HPDE6-E6E7 (cell line): Measurements from ENCODE around the gene STS.

ENCODE experiments used
- DNase-seq: peaks from one replicate; pipeline ENCODE4 v3.0.0; 2011; ENCODE audit warnings: missing footprints; ENCODE audit errors: extremely low spot score

Gene STS, protein sequence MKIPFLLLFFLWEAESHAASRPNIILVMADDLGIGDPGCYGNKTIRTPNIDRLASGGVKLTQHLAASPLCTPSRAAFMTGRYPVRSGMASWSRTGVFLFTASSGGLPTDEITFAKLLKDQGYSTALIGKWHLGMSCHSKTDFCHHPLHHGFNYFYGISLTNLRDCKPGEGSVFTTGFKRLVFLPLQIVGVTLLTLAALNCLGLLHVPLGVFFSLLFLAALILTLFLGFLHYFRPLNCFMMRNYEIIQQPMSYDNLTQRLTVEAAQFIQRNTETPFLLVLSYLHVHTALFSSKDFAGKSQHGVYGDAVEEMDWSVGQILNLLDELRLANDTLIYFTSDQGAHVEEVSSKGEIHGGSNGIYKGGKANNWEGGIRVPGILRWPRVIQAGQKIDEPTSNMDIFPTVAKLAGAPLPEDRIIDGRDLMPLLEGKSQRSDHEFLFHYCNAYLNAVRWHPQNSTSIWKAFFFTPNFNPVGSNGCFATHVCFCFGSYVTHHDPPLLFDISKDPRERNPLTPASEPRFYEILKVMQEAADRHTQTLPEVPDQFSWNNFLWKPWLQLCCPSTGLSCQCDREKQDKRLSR

DNA sequence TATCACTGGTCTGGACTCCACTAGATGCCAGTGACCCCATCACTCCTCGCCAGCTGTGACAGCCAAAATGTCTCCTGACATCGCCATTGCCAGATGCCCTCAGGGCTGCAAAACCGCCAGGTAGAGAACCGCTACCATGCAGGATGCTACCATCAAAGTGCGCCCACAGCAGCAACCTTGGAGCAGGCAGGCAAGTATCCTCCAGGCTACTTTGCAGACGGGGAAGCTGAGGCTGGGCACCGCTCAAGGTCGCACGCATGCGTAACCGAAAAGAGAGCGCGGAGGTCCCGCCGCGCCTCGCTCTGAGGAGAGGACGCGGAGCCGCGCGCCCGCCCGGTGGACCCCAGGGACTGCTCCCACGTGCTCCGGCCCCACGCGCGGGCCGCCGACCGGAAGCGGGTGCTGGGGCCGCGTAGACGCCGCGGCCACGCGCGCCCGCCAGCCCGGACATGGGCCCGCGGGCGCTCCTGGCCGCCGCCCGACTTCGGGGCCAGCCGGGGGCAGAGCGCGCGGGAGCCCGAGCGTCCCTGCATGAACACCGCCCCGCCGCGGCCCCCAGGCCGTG lies at the start of gene STS:
TSS of gene STS (plus strand) at position 300 of the 565 bp plus-strand sequence. CDS start 105,488 bp downstream, outside the sequence.
- DNase-seq = no peak

DNA sequence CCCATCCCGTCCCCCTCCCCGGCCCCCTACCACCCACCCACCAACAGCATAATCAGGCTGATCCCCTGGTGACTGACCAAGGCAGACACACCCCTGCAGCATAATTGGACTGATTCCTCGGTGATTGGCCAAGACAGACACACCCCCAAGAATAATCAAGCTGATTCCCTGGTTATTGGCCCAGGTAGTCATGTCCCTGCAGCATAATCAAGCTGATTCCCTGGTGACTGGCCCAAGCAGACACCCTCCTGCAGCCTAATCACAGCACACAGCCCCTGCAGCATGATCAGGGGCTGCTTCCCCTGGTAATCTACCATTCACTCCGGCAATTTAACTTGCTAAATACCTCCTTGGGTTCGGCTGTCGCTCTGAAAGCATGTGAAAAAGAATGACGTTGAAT lies 47.5 kb upstream of the STS start:
- no peak for DNase-seq

DNA sequence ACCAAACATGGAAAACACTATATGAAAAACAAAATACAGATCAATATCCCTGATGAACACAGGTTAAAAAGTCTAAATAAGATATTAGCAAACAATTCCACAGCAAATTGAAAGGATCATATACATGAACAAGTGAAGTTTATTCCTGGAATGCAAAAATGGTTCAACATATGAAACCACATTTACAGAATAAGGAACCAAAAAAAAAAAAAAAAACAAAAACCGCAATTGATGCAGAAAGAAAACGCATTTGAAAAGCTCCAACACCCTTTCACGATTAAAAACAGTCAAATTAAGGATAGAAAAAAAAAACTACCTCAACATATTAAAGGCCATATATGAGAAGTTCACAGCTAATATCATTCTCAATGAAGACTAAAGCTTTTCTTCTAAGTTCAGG lies 45.4 kb upstream of the STS start:
- no peak for DNase-seq

DNA sequence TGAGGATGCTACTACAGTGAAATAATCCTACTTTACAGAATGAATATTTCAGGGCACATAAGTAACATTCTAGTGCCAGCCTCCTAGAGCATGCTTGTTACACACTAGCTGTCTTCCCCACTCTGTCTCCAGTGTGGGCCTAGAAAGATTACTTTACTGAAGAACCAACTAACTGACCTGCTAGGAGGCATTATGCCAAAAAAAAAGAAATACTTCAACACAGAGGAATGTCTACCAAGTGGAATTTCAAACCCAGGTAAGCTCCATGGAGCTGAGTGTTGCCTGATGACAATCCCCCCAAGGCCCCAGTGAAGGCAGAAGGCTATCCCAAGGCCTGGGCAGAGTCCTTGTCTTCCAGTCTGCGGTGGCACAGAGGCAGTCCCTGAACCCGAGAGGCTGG lies 40.9 kb upstream of the STS start:
- DNase-seq = no peak

DNA sequence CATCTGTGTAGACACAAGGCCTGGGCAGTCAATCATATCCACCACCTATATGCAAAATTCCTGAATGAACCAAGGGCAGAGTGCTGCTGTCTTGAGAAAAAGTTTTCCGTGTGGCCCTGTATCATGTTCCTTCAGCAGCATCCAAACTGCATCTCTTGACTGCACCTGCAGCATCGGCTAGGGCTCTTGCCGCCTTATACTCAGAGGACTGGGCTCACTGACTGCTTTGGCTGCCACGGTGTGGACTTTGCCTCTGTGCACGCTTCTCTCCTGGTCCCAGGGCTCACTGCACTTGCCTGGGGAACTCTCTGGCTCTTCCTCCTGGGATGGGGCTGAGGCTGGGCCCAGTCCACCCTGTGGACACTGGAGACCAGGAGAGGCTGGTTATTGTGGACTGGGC lies 39.5 kb upstream of the STS start:
- DNase-seq = no peak

DNA sequence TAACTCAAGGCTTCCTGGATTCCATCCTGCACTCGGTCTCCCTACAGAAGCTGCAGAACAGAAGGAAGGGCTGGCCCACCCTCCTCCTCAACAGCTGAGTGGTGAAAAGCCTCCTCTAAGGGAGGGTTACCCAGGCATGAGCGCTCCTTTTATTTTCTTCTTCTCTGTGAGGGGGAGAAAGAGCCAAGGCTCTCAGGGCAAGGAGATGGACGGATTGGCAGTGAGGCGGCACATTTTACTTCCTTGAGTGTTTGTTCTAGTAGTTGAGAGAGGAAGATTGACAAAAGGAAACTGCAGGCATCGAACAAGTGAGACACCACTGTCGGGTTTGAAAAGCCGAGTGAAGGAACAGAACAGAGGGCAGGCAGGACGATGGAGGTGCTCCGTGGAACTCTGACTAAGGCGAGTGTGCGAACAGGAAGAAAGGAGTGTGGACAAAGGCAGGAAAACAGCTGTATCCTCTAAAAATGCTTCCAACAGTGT lies 38.4 kb upstream of the STS start:
- no peak for DNase-seq

DNA sequence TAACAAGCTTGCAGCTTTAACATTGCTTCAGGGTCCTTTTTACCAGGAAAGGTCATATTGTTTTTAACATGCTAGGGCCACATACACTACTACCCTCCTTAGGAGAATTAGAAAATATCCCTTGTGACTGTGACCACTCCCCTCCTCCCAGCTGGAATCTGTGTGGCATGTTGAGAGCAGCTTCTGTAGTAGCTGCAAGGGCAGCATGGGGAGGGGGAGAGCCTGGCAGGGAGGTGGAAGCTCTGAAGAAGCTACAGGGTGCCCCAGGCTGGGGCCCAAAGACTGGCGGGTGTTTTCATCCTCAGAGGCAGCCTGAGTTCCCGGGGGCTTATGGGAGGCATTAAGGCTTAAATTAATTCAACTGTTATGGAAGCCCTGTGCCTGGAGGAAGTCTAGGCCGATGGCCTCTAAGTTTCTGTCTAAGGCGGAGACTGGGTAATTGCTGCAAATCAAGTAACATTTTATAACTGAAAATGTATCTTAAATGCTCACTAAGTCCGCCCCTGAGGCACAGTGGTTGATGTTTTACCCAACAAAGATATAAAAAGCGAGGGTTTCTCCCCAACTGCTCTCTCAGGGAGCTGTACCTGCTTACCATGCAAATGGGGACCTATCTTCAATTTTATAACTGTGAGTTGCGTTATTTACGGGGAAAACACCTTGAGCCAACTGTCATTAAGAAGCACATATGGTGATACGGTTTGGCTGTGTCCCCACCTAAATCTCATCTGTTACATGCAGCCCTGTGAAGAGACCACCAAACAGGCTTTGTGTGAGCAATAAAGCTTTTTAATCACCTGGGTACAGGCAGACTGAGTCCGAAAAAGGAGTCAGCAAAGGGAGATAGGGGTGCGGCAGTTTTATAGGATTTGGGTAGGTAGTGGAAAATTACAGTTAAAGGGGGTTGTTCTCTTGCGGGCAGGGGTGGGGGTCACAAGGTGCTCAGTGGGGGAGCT lies 37.4 kb upstream of the STS start:
- no peak for DNase-seq

DNA sequence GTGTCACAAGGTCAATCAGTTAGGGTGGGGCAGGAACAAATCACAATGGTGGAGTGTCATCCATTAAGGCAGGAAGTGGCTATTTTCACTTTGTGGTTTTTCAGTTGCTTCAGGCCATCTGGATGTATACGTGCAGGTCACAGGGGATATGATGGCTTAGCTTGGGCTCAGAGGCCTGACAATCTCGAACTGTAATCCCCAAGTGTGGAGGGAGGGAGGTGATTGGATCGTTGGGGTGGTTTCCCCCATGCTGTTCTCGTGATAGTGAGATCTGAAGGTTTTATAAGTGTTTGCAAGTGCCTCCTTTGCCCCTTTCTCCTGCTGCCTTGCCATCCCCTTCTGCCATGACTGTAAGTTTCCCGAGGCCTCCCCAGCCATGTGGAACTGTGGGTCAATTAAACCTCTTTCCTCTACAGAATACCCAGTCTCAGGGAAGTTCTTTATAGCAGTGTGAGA lies 36.7 kb upstream of the STS start:
- DNase-seq = no peak

DNA sequence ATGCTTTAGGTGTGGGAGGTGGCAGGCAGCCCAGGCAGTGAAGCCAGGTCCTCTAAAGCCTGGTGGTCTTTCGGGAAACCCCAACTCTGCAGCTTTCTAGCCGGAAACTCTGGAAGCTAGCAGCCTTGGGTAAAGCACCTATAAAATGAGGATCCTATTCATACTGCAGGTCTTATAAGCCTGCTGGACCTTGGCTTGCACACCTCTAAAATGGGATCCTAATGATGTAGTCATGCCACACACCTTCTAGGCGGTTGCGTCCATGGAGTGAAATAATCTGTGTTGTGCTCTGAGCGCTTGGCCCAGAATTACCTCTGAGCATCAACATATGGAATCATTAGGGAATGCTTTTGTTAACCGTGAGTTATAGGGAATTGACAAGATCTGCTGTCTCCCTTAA lies 36.0 kb upstream of the STS start:
- no peak for DNase-seq

DNA sequence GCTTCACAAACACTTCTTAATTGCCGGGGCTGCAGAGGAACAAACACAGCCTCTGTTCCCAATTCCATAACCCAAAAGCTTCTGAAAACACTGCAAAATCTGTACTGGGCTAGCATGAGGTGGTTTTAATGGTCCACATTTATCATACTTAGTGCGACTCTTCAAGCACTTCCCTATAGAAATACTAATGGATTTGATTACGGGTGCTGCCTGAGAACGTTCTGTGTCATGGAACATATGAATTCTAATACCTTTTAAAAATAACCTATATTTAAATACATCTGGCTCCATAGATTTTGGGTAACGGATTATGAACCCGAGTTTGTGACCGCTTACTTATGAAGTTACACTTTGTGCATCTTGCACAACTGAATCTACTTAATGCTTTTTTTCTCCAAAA lies 35.4 kb upstream of the STS start:
- no peak for DNase-seq

DNA sequence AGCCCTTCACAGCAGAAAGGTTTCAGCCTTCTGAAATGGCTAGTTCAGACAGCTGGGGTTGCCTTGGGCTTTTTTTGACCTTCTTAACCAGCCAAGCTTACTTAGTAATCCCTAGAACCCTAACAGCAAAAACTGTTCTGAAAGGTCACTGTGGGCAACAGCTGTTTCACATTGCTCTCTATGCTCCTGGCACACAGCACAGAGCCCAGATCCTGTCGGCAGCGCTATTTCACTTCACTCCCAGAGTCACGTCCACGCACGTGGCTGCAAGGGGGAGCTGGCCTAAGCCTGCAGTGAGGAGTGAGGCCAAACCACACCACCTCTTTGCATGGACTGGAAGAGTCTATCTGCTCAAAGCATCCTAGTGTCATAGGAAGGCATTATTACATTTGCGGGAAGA lies 32.0 kb upstream of the STS start:
- DNase-seq = no peak

DNA sequence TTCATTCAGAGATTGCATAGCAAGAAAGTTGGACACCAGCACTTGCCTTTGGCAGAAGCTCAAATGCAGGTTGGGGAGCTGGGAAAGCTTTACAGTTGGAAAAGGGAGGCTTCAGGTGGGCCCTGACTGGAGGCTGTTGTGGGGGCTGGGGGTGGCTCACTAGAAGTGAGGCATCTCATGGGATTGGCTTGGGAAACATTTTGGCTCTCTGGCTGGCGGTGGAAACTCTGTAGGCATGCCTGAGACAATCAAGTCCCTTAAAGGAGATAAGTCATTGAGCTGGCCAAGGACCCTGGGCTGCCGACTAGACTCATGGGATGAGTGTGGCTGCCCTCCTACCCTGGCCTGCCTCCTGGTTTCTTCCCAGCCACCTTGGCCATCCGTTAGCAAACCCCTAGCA lies 31.4 kb upstream of the STS start:
- DNase-seq = no peak

DNA sequence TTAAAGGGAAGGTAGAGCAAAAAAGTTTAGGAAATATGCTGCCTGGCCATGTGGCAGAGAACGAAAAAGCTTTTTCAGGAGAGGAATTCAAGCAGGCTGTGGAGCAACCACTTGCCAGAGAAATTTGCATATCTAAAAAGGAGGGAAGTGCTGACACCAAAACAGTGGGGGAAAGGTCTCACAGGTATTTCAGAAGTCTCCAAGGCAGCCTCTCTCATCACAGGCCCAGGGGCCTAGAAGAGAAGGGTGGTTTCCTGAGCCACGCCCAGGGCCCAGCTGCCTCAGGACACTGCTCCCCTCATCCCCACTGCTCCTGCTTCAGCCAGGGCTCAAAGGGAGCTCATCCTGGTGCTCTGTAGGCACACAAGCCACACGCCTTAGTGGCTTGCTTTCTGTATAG lies 29.9 kb upstream of the STS start:
- no peak for DNase-seq

DNA sequence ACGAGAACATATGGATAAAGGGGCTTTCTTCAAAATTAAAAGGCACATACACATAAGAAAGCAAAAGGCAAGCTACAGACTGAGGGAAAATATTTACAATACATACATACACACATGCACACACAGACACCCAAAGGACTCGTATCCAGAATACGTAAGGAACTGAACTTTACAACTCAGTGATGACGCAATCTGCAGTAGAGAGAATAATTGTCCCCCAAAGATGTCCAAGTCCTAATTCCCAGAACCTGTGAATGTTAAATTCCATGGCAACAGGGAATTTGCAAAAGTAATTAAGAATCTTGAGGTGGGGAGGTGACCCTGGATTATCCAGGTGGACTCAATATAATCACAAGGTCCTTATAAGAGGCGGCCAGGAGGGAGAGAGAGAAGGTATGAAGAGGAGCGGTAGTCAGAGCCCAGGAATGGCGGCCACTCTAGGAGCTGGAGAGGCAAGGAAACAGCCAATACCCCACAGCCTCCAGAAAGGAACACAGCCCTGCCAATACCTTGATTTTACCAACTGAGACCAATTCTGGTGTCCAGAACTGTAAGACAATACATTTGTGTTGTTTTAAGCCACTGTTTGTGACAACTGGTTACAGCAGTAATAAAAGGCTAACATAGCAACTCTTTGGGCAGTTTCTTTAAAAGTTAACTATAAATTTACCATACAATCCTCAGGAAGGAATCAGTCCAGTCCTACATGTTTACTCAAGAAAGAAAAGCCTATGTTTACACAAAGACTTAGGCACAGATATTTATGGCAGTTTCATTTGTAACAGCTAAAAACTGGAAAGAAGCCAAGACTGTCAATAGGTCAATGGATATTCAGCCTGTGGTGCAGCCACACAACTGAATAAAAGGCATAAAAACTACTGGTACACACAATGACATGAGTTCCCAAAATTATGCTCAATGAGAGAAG lies 27.3 kb upstream of the STS start:
- DNase-seq = no peak

DNA sequence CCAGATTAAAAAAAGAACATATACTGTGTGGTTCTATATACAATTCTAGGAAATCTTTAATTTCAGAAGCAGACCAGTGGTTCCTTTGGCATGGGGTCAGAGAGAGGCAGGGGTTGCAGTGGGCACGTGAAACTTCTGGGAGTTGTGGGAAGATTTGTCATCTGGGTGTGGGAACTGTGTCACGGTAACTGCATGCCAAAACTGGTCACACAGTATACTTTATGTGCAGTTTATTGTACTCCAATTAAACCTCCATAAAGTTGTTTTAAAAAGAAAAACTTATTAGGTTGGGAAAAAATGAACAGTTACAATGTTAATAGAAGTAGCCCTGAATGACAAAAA lies 26.7 kb upstream of the STS start:
- no peak for DNase-seq

DNA sequence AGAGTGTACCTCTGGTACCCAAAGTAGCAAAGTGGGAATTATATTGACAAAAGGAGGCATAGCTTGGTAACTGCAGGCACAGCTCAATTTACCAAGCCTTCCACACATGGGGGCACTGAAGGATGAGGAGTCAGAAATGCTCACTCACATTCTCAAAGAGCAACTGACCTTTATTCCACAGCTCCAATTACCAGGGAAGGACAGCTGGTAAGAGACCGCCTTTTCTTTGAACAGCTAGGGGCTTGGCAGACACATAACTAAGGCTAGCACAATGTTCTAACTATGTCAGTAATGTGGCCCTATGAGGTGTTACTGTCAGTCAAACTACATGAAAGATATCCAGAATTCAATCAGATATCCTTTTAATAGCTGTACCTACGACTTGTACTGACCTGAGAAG lies 20.5 kb upstream of the STS start:
- DNase-seq = no peak

DNA sequence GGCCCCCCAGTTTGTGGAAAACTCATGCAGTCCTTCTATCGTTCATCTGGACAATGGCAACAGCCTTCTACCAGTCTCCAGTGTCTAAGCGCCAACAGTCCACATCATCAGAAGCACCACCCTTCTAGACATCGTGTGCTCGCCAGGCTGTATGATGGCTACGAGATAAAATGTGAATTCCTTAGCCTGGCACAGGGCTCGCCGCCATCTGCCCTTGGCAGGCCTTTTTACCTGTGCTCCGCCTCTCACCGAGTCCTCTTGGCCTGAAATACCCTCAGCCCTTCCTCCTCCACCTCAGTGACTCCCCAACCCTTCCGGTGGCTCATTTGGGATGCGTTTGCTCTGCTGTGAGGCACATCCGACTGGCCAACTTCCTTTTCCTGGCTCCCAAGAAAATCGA lies 15.9 kb upstream of the STS start:
- no peak for DNase-seq

DNA sequence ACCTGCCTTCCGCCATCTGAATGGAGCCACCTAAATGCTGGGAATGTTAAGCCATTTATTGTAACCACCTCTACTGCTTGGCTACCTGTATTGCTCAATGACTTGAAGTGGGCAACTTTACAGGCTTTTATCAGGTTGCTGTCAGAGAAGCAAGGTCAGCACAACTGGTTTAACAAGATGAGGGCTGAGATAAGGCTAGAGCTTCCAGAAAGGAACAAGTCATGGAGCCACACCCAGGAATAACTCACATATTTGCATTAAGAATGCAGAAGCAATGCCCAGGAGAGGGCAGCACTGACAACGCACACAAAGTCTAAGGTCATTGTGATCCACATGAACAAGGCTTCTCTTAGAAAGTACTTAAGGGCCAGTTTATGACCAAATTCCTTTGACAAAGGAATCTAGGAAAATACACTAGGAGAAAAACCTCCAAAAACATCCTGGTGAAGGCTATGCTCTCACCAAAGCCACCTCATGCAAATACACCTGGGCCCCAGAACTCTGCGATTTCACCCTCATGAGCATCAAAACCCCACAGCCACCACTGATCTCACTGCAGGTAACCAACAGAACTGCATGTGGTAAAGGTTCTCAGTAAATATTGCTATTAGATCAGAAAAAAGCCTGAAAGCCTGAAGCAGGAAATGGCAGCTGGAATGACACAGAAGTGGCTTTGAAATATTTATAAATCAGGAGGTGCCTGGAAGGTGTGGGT lies 15.0 kb upstream of the STS start:
- peak; percentile 86 for DNase-seq

DNA sequence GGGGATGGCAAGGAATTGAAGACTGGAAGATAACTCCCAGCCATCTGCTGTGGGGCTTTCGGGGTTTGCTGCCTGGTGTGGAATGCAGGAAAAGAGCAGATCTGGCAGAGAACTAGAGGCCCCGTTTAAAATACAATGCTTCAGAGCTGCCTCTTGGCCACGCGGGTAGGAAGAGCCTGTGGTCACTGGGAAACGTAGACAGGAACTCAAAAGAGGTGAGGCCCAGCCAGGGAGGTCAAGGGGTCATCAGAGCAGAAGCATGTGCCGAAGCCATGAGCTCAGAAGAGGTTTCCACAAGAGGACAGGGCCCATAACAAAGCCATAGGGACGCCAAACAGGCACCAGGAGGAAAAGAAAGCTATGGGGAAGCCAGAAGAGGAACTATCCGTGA lies 14.5 kb upstream of the STS start:
- DNase-seq = no peak

DNA sequence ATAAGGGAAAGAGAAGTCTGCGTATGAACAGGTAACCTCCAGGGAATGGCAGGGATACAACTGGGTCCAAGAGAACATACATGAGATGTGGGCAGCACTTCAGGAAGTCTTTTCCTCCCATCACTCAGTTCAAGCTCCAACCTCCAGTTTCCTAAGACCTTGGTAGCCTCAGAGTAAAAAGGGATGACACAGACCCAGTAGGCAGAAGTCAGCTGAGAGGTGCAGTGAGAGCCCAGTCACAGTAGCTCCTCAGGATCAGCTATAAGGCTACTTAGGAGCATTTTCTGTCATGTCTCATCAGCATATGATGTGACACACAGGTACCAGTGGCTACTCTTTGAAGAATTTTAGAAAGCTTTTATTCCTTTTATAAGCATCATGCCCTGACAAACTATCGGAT lies 12.5 kb upstream of the STS start:
- no peak for DNase-seq
